ENCODE data around the gene ADARB2. TPM values are rescaled to one million over a fixed set of nuclear protein-coding genes. Genes with fewer than 3 reads are reported as not detected.

Gene ADARB2
- total and polyA plus RNA-seq, 2 experiments from 2014 or later, result 2.0 to 5.0 TPM

DNA sequence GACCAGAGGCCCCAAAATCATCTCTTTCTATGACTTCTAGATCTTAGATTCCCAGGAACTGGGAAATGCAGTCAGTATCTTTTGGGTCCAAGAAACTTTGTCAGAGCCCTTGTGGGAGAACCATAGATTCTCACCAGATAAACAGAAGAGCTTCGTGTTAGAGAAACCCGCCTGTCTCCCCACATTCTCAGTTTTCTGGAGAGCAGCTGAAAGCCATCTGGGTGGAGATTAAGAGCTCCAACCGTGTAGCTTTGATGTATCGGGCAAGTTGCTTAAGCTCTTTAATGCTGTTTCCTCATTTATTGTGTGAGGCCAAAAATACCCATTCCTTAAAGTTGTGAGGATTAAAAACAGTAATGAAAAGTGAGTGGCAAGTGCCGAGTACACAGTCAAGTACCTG lies 573.5 kb downstream of the ADARB2 start:
- peaks cover 10% of the 10 kb centered on the region for H3K27me3 Mint-ChIP-seq (ENCODE audit: insufficient read depth, low read depth, poor library complexity)
- Histone ChIP-seq H3K27me3 (ENCODE audit: insufficient read depth) (no peaks in the 10 kb centered on the region), H4K20me1 (replicated peaks; ENCODE audit: insufficient read depth) (no peaks in the 10 kb centered on the region), H3K79me2 (replicated peaks; ENCODE audit: insufficient read depth) (no peaks in the 10 kb centered on the region), H3K36me3 (ENCODE audit: insufficient read depth) (no peaks in the 10 kb centered on the region), H3K4me2 (no peak overlapping the region), H3K4me1 (ENCODE audit: insufficient read depth) (no peaks in the 10 kb centered on the region), H2AFZ (no peak overlapping the region), H3K27ac (ENCODE audit: low read depth) (no peak overlapping the region), H3K4me3 (no peak overlapping the region), H3K9me2 (ENCODE audit: insufficient read depth) (peaks cover 5% of the 10 kb centered on the region; the same call in 1 of the 2 replicates), H3F3A (replicated peaks; ENCODE audit: low read depth) (no peaks in the 10 kb centered on the region; the same call in 1 of the 2 replicates)
- no peaks in the 10 kb centered on the region for H3K36me3 Mint-ChIP-seq (ENCODE audit: low read depth)
- no peak for TF ChIP-seq ZNF331 (CRISPR knock-in tag; IDR thresholded peaks at IDR 0.05; ENCODE audit: low read depth)
- TF ChIP-seq ZNF114 (CRISPR knock-in tag; IDR thresholded peaks at IDR 0.05), result no peak
- no peak for TF ChIP-seq CREB1 (CRISPR knock-in tag; IDR thresholded peaks at IDR 0.05; ENCODE audit: low read depth)
- TF ChIP-seq POLR2AphosphoS5 (IDR thresholded peaks at IDR 0.05; ENCODE audit: low read depth), result no peak
- TF ChIP-seq JUNB (IDR thresholded peaks at IDR 0.05; ENCODE audit: unreplicated experiment), result no peak
- TF ChIP-seq STAT1 (IDR thresholded peaks at IDR 0.05; ENCODE audit: unreplicated experiment), result no peak
- TF ChIP-seq, protein P1, sequence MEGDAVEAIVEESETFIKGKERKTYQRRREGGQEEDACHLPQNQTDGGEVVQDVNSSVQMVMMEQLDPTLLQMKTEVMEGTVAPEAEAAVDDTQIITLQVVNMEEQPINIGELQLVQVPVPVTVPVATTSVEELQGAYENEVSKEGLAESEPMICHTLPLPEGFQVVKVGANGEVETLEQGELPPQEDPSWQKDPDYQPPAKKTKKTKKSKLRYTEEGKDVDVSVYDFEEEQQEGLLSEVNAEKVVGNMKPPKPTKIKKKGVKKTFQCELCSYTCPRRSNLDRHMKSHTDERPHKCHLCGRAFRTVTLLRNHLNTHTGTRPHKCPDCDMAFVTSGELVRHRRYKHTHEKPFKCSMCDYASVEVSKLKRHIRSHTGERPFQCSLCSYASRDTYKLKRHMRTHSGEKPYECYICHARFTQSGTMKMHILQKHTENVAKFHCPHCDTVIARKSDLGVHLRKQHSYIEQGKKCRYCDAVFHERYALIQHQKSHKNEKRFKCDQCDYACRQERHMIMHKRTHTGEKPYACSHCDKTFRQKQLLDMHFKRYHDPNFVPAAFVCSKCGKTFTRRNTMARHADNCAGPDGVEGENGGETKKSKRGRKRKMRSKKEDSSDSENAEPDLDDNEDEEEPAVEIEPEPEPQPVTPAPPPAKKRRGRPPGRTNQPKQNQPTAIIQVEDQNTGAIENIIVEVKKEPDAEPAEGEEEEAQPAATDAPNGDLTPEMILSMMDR (conservative IDR thresholded peaks at IDR 0.05; ENCODE audit: low read depth in 2 of 2), result no peak
- TF ChIP-seq, protein P2, sequence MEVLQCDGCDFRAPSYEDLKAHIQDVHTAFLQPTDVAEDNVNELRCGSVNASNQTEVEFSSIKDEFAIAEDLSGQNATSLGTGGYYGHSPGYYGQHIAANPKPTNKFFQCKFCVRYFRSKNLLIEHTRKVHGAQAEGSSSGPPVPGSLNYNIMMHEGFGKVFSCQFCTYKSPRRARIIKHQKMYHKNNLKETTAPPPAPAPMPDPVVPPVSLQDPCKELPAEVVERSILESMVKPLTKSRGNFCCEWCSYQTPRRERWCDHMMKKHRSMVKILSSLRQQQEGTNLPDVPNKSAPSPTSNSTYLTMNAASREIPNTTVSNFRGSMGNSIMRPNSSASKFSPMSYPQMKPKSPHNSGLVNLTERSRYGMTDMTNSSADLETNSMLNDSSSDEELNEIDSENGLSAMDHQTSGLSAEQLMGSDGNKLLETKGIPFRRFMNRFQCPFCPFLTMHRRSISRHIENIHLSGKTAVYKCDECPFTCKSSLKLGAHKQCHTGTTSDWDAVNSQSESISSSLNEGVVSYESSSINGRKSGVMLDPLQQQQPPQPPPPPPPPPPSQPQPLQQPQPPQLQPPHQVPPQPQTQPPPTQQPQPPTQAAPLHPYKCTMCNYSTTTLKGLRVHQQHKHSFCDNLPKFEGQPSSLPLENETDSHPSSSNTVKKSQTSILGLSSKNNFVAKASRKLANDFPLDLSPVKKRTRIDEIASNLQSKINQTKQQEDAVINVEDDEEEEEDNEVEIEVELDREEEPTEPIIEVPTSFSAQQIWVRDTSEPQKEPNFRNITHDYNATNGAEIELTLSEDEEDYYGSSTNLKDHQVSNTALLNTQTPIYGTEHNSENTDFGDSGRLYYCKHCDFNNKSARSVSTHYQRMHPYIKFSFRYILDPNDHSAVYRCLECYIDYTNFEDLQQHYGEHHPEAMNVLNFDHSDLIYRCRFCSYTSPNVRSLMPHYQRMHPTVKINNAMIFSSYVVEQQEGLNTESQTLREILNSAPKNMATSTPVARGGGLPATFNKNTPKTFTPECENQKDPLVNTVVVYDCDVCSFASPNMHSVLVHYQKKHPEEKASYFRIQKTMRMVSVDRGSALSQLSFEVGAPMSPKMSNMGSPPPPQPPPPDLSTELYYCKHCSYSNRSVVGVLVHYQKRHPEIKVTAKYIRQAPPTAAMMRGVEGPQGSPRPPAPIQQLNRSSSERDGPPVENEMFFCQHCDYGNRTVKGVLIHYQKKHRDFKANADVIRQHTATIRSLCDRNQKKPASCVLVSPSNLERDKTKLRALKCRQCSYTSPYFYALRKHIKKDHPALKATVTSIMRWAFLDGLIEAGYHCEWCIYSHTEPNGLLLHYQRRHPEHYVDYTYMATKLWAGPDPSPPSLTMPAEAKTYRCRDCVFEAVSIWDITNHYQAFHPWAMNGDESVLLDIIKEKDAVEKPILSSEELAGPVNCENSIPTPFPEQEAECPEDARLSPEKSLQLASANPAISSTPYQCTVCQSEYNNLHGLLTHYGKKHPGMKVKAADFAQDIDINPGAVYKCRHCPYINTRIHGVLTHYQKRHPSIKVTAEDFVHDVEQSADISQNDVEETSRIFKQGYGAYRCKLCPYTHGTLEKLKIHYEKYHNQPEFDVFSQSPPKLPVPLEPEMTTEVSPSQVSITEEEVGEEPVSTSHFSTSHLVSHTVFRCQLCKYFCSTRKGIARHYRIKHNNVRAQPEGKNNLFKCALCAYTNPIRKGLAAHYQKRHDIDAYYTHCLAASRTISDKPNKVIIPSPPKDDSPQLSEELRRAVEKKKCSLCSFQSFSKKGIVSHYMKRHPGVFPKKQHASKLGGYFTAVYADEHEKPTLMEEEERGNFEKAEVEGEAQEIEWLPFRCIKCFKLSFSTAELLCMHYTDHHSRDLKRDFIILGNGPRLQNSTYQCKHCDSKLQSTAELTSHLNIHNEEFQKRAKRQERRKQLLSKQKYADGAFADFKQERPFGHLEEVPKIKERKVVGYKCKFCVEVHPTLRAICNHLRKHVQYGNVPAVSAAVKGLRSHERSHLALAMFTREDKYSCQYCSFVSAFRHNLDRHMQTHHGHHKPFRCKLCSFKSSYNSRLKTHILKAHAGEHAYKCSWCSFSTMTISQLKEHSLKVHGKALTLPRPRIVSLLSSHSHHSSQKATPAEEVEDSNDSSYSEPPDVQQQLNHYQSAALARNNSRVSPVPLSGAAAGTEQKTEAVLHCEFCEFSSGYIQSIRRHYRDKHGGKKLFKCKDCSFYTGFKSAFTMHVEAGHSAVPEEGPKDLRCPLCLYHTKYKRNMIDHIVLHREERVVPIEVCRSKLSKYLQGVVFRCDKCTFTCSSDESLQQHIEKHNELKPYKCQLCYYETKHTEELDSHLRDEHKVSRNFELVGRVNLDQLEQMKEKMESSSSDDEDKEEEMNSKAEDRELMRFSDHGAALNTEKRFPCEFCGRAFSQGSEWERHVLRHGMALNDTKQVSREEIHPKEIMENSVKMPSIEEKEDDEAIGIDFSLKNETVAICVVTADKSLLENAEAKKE (CRISPR knock-in tag; IDR thresholded peaks at IDR 0.05), result no peak
- no peak for TF ChIP-seq EZH2phosphoT487 (IDR thresholded peaks at IDR 0.05; ENCODE audit: unreplicated experiment)
- TF ChIP-seq, protein P3, sequence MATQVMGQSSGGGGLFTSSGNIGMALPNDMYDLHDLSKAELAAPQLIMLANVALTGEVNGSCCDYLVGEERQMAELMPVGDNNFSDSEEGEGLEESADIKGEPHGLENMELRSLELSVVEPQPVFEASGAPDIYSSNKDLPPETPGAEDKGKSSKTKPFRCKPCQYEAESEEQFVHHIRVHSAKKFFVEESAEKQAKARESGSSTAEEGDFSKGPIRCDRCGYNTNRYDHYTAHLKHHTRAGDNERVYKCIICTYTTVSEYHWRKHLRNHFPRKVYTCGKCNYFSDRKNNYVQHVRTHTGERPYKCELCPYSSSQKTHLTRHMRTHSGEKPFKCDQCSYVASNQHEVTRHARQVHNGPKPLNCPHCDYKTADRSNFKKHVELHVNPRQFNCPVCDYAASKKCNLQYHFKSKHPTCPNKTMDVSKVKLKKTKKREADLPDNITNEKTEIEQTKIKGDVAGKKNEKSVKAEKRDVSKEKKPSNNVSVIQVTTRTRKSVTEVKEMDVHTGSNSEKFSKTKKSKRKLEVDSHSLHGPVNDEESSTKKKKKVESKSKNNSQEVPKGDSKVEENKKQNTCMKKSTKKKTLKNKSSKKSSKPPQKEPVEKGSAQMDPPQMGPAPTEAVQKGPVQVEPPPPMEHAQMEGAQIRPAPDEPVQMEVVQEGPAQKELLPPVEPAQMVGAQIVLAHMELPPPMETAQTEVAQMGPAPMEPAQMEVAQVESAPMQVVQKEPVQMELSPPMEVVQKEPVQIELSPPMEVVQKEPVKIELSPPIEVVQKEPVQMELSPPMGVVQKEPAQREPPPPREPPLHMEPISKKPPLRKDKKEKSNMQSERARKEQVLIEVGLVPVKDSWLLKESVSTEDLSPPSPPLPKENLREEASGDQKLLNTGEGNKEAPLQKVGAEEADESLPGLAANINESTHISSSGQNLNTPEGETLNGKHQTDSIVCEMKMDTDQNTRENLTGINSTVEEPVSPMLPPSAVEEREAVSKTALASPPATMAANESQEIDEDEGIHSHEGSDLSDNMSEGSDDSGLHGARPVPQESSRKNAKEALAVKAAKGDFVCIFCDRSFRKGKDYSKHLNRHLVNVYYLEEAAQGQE (IDR thresholded peaks at IDR 0.05; ENCODE audit: unreplicated experiment), result no peak
- TF ChIP-seq EZH2 (IDR thresholded peaks at IDR 0.05; ENCODE audit: low read depth, unreplicated experiment), result no peak
- TF ChIP-seq ETS1 (IDR thresholded peaks at IDR 0.05), result no peak
- no peak for ATAC-seq
- no peak overlapping the region for H3K27ac Mint-ChIP-seq
- DNase-seq (ENCODE audit: low spot score), result no peak
- no peaks in the 10 kb centered on the region for H3K9me3 Mint-ChIP-seq
- H3K4me1 Mint-ChIP-seq, result no peaks in the 10 kb centered on the region; the same call in 2 of the 3 replicates
- no peak overlapping the region for H3K4me3 Mint-ChIP-seq
